Esophagus squamous epithelium (tissue), 4 donors: ENCODE data around the gene KRT78.

Source experiments
- POLR2A ChIP-seq, 4 donors: fragments of 450-650 bp; IDR thresholded peaks; one replicate each; pipeline ENCODE4 v1.6.1; 2017; ENCODE audit warnings: antibody characterized with exemption in 4 of 4, mild to moderate bottlenecking in 4 of 4, moderate library complexity in 3 of 4
- TF ChIP-seq, protein P1 (sequence below), 6 experiments: fragments of 450-650 bp in 4 of 6; fragments of 200-600 bp in 2 of 6; sonication (generic) in 2 of 6; IDR thresholded peaks; one replicate each; pipeline ENCODE4 v1.5.1; 2016 to 2019; ENCODE audit warnings: antibody characterized with exemption in 6 of 6, mild to moderate bottlenecking in 4 of 6, moderate library complexity in 4 of 6

DNA sequence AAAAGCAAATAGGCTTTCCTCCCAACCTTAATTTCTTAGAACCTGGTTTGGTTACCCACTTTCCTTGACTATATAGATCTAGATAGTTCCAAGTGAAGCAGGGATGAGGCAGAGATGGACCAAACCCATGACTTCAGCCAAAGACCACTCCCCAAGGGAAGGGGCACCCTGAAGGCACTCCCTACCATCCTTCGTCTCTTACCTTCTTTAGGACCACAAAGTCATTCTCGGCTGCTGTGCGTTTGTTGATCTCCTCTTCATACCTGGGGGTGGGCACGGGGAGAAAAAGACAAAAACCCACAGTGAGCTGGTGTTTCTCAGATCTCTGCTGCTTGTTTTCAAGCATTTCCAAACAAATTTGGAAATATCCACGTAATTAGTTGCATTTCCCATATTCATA, 38.2 kb downstream of the KRT78 start:
- TF ChIP-seq, protein P1, sequence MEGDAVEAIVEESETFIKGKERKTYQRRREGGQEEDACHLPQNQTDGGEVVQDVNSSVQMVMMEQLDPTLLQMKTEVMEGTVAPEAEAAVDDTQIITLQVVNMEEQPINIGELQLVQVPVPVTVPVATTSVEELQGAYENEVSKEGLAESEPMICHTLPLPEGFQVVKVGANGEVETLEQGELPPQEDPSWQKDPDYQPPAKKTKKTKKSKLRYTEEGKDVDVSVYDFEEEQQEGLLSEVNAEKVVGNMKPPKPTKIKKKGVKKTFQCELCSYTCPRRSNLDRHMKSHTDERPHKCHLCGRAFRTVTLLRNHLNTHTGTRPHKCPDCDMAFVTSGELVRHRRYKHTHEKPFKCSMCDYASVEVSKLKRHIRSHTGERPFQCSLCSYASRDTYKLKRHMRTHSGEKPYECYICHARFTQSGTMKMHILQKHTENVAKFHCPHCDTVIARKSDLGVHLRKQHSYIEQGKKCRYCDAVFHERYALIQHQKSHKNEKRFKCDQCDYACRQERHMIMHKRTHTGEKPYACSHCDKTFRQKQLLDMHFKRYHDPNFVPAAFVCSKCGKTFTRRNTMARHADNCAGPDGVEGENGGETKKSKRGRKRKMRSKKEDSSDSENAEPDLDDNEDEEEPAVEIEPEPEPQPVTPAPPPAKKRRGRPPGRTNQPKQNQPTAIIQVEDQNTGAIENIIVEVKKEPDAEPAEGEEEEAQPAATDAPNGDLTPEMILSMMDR (IDR thresholded peaks at IDR 0.05), result no peak
- TF ChIP-seq POLR2A (IDR thresholded peaks at IDR 0.05), result peak in 1 of 4 donors; percentile 28
